GM12892 (cell line): Measurements from ENCODE around the gene C1orf122.

Experiments
- POLR2A ChIP-seq: IDR thresholded peaks from 2 replicates; pipeline ENCODE4 v1.6.1; 2011; ENCODE audit warnings: low read depth, low read length, control low read depth
- TAF1 ChIP-seq: IDR thresholded peaks from 2 replicates; pipeline ENCODE4 v1.6.1; 2011; ENCODE audit warnings: low read depth, mild to moderate bottlenecking, control low read depth, low read length, borderline replicate concordance

- TF ChIP-seq TAF1 (no peak), POLR2A (no peak)
Measured at GRCh38 chr1:37846647-37847339, 39.2 kb downstream of the C1orf122 start.
